SU-DHL-6 (cell line): ENCODE results near the gene SLC4A7.

Source experiments
- H2AFZ ChIP-seq: fragments of 200-600 bp; sonication (generic); 2 replicates; pipeline ENCODE4 v1.6.1; 2014; ENCODE audit warnings: low read depth, mild to moderate bottlenecking, moderate library complexity, mixed read lengths, antibody characterized with exemption, low read length; ENCODE audit not compliant: severe bottlenecking
- H3F3A ChIP-seq: fragments of 200-600 bp; shearing (Covaris generic); 2 replicates; pipeline ENCODE4 v1.6.0; 2016; ENCODE audit warnings: antibody characterized with exemption, mild to moderate bottlenecking; ENCODE audit not compliant: insufficient read depth
- H3K27ac ChIP-seq: fragments of 200-600 bp; sonication (generic); 2 replicates; pipeline ENCODE4 v1.5.1; 2016; ENCODE audit warnings: low read depth, mild to moderate bottlenecking, low read length, moderate library complexity, mixed read lengths
- H3K27me3 ChIP-seq: fragments of 200-600 bp; sonication (generic), shearing (Covaris generic); 2 replicates; pipeline ENCODE4 v1.6.0; 2014; ENCODE audit warnings: mild to moderate bottlenecking, low read length
- H3K36me3 ChIP-seq: fragments of 200-600 bp; sonication (generic); 2 replicates; pipeline ENCODE4 v1.6.1; 2014; ENCODE audit warnings: mild to moderate bottlenecking, low read length, mixed read lengths
- H3K4me2 ChIP-seq: fragments of 300-600, 200-600 bp; shearing (Covaris generic), sonication (generic); 2 replicates; pipeline ENCODE4 v1.6.0; 2014; ENCODE audit warnings: low read length, low read depth, mild to moderate bottlenecking; ENCODE audit not compliant: poor library complexity, severe bottlenecking
- H3K4me3 ChIP-seq: fragments of 200-600 bp; sonication (generic); 2 replicates; pipeline ENCODE4 v1.5.1; 2014; ENCODE audit warnings: antibody characterized with exemption, low read length, mild to moderate bottlenecking, mixed read lengths; ENCODE audit not compliant: insufficient read depth, poor library complexity, severe bottlenecking
- H3K79me2 ChIP-seq: fragments of 200-600 bp; sonication (generic); 2 replicates; pipeline ENCODE4 v1.6.1; 2014; ENCODE audit warnings: mild to moderate bottlenecking, low read length, moderate library complexity; ENCODE audit not compliant: insufficient read depth
- H3K9ac ChIP-seq: fragments of 200-600 bp; sonication (generic); 2 replicates; pipeline ENCODE4 v1.7.0; 2014; ENCODE audit warnings: mild to moderate bottlenecking, low read length
- H3K9me2 ChIP-seq: fragments of 200-600 bp; sonication (generic); replicated peaks from 2 replicates; pipeline ENCODE4 v1.6.1; 2014; ENCODE audit warnings: low read length; ENCODE audit not compliant: insufficient read depth
- H3K9me3 ChIP-seq: fragments of 200-600 bp; sonication (generic); 2 replicates; pipeline ENCODE4 v1.6.1; 2014; ENCODE audit warnings: low read length, mixed read lengths; ENCODE audit not compliant: insufficient read depth
- H4K20me1 ChIP-seq: fragments of 200-600 bp; sonication (generic); 2 replicates; pipeline ENCODE4 v1.6.1; 2014; ENCODE audit warnings: low read depth, mild to moderate bottlenecking, antibody characterized with exemption, low read length, moderate library complexity, mixed read lengths
- CTCF ChIP-seq: fragments of 200-600 bp; sonication (generic); IDR thresholded peaks from one replicate; pipeline ENCODE4 v1.5.1; 2017; ENCODE audit warnings: antibody characterized with exemption, mild to moderate bottlenecking, low read length, moderate library complexity; ENCODE audit not compliant: insufficient read depth, poor library complexity, severe bottlenecking
- EZH2phosphoT487 ChIP-seq: fragments of 200-600 bp; sonication (generic), shearing (Covaris generic); conservative IDR thresholded peaks from 2 replicates; pipeline ENCODE4 v1.6.1; 2018; ENCODE audit warnings: mild to moderate bottlenecking, antibody characterized with exemption, low read length, moderate library complexity, mixed read lengths

SLC4A7 gene

GRCh38 chr3:27344192-27344591, 140.0 kb downstream of the SLC4A7 start:
- Histone ChIP-seq H4K20me1 (no peaks in the 10 kb centered on the region), H3K79me2 (no peaks in the 10 kb centered on the region), H3K36me3 (no peaks in the 10 kb centered on the region), H3K4me2 (no peak overlapping the region), H3K9me2 (no peaks in the 10 kb centered on the region), H3K4me3 (no peak overlapping the region), H3K9ac (no peak overlapping the region), H3F3A (no peaks in the 10 kb centered on the region), H3K27ac (no peak overlapping the region), H3K27me3 (no peaks in the 10 kb centered on the region), H3K9me3 (no peaks in the 10 kb centered on the region), H2AFZ (no peak overlapping the region)
- TF ChIP-seq CTCF (no peak), EZH2phosphoT487 (no peak)

- H2AFZ ChIP-seq, result no peak overlapping the region
- TF ChIP-seq EZH2phosphoT487, result no peak
- no peak for TF ChIP-seq CTCF
- no peak overlapping the region for H3K4me2 ChIP-seq
- H3K9me3 ChIP-seq, result no peaks in the 10 kb centered on the region
- H3K9me2 ChIP-seq, result no peaks in the 10 kb centered on the region
- no peaks in the 10 kb centered on the region for H3K27me3 ChIP-seq
- no peak overlapping the region for H3K27ac ChIP-seq
- no peaks in the 10 kb centered on the region for H3K79me2 ChIP-seq
- H3K9ac ChIP-seq, result no peak overlapping the region
- H3F3A ChIP-seq, result no peaks in the 10 kb centered on the region
- H3K36me3 ChIP-seq, result no peaks in the 10 kb centered on the region
- no peak overlapping the region for H3K4me3 ChIP-seq
- H4K20me1 ChIP-seq, result no peaks in the 10 kb centered on the region
Observed at GRCh38 chr3:27342267-27342666, 141.9 kb downstream of the SLC4A7 start.

GRCh38 chr3:27340534-27340933, 143.7 kb downstream of the SLC4A7 start:
- H2AFZ ChIP-seq, result no peak overlapping the region
- H4K20me1 ChIP-seq, result no peaks in the 10 kb centered on the region
- no peak overlapping the region for H3K27ac ChIP-seq
- no peaks in the 10 kb centered on the region for H3K9me3 ChIP-seq
- no peaks in the 10 kb centered on the region for H3K36me3 ChIP-seq
- H3K9me2 ChIP-seq, result no peaks in the 10 kb centered on the region
- H3K79me2 ChIP-seq, result no peaks in the 10 kb centered on the region
- H3K27me3 ChIP-seq, result no peaks in the 10 kb centered on the region
- H3K4me3 ChIP-seq, result no peak overlapping the region
- no peak overlapping the region for H3K9ac ChIP-seq
- H3K4me2 ChIP-seq, result no peak overlapping the region
- H3F3A ChIP-seq, result no peaks in the 10 kb centered on the region
- TF ChIP-seq CTCF (no peak), EZH2phosphoT487 (no peak)
